Measurements from ENCODE around the gene ANKS1A. TPM values are rescaled to one million over a fixed set of nuclear protein-coding genes. Genes with fewer than 3 reads are reported as not detected.

The ANKS1A gene
- total RNA-seq, 1 experiment from 2014 or later = 26.5 TPM

DNA sequence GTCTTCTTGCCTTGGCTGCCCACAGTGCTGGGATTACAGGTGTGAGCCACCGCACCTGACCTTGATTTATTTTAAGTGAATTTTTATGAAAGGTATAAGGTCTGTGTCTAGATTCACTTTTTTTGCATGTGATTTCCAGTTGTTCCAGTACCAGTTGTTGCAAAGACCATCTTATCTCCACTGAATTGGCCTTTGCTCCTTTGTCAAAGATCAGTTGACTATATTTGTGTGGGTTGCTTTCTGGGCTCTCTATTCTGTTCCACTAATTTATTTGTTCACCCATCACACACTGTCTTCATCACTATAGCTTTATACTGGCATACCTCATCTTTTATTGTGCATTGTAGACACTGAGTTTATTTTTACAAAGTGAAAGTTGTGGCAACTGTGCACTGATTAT lies 56.3 kb downstream of the ANKS1A start:
- Histone ChIP-seq H3K4me1 (ENCODE audit: insufficient read depth, low read length) (no peaks in the 10 kb centered on the region), H3K56ac (ENCODE audit: insufficient read length, low read depth, low read length) (no peak overlapping the region), H2AK5ac (ENCODE audit: insufficient read length, low read length) (no peak overlapping the region), H3K79me1 (ENCODE audit: insufficient read depth, low read depth, low read length, poor library complexity, severe bottlenecking) (peaks cover 9% of the 10 kb centered on the region), H2BK120ac (ENCODE audit: low read depth, low read length, poor library complexity, severe bottlenecking) (no peak overlapping the region), H4K5ac (ENCODE audit: insufficient read length, low read depth, low read length) (no peak overlapping the region), H2BK20ac (ENCODE audit: low read depth, low read length, poor library complexity, severe bottlenecking) (no peak overlapping the region), H4K91ac (ENCODE audit: insufficient read length, low read depth, low read length) (no peak overlapping the region), H3K9ac (ENCODE audit: extremely low read depth, insufficient read length, low read length) (no peak overlapping the region), H2AFZ (ENCODE audit: low read length) (no peak overlapping the region), H3K18ac (ENCODE audit: insufficient read length, low read depth, low read length) (no peak overlapping the region), H2BK5ac (ENCODE audit: insufficient read length, low read length) (no peak overlapping the region), H3K79me2 (ENCODE audit: insufficient read depth, low read length) (no peaks in the 10 kb centered on the region), H3K14ac (ENCODE audit: insufficient read depth, low read length) (no peak overlapping the region), H4K8ac (replicated peaks; ENCODE audit: insufficient read length, low read depth, low read length) (no peak overlapping the region), H3K23me2 (ENCODE audit: insufficient read length, low read depth, low read length, poor library complexity, severe bottlenecking) (no peaks in the 10 kb centered on the region), H3K23ac (ENCODE audit: insufficient read length, low read depth, low read length) (no peak overlapping the region), H3T11ph (ENCODE audit: low read length) (no peak overlapping the region), H3K9me3 (ENCODE audit: control insufficient read depth, low read depth, low read length) (no peaks in the 10 kb centered on the region), H3K27me3 (ENCODE audit: insufficient read depth, low read length) (no peaks in the 10 kb centered on the region), H4K20me1 (ENCODE audit: control insufficient read depth, insufficient read depth, insufficient read length) (no peaks in the 10 kb centered on the region), H3K4ac (ENCODE audit: low read depth, low read length) (no peak overlapping the region), H3K27ac (ENCODE audit: insufficient read length, low read depth, low read length) (no peak overlapping the region), H2BK15ac (ENCODE audit: low read depth, low read length) (no peak overlapping the region), H2BK12ac (ENCODE audit: insufficient read length, low read depth, low read length) (no peak overlapping the region), H3K4me2 (ENCODE audit: insufficient read depth, insufficient read length, low read length) (no peak overlapping the region)
- no CpG with 5 or more reads among the region's 1 CpG for WGBS (ENCODE audit: extremely low coverage, insufficient read length, low lambda C conversion rate)
- Mint-ChIP-seq H3K4me1 (peaks cover 11 to 12% of the 10 kb centered on the region in 2 experiments), H3K36me3 (ENCODE audit: insufficient read depth in 1 of 3, low read depth in 3 of 3) (peaks cover 0 to 7% (median 6%) of the 10 kb centered on the region in 3 experiments; a peak in 4 of 7 replicates), H3K9me3 (no peaks in the 10 kb centered on the region), H3K27me3 (ENCODE audit: low read depth) (no peaks in the 10 kb centered on the region), H3K4me3 (no peak overlapping the region), H3K27ac (no peak overlapping the region)
- DNase-seq = no peak
- TF ChIP-seq, protein P1, sequence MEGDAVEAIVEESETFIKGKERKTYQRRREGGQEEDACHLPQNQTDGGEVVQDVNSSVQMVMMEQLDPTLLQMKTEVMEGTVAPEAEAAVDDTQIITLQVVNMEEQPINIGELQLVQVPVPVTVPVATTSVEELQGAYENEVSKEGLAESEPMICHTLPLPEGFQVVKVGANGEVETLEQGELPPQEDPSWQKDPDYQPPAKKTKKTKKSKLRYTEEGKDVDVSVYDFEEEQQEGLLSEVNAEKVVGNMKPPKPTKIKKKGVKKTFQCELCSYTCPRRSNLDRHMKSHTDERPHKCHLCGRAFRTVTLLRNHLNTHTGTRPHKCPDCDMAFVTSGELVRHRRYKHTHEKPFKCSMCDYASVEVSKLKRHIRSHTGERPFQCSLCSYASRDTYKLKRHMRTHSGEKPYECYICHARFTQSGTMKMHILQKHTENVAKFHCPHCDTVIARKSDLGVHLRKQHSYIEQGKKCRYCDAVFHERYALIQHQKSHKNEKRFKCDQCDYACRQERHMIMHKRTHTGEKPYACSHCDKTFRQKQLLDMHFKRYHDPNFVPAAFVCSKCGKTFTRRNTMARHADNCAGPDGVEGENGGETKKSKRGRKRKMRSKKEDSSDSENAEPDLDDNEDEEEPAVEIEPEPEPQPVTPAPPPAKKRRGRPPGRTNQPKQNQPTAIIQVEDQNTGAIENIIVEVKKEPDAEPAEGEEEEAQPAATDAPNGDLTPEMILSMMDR (conservative IDR thresholded peaks at IDR 0.05) = no peak

Data from H9 (cell line).